ENCODE measurements around the gene LDHB.

DNA sequence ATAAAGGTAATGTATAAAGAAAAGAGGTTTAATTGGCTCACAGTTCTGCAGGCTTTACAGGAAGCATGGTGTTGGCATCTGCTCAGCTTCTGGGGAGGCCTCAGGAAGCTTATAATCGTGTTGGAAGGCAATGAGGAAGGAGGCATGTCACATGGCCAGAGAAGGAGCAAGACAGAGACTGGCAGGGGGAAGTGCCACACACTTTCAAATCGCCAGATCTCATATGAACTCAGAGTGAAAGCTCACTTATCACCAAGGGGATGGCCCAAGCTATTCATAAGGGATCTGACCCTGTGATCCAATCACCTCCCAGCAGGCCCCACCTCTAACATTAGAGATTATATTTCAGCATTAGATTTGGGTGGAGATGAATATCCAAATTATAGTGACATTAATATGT, 26.3 kb downstream of the LDHB start:
- TF ChIP-seq EP300 (IDR thresholded peaks at IDR 0.05) (no peak), CTCF (IDR thresholded peaks at IDR 0.05) (no peak), POLR2A (IDR thresholded peaks at IDR 0.05) (no peak), POLR2AphosphoS5 (IDR thresholded peaks at IDR 0.05) (no peak)

Data from gastroesophageal sphincter (tissue), 3 donors.